Choroid plexus epithelial cell (primary cell): ENCODE results near the gene TTBK1.

Experiments used
- DNase-seq: peaks from one replicate; pipeline ENCODE4 v3.0.0-alpha.2; 2010; ENCODE audit warnings: low read depth
- H3K4me3 ChIP-seq: 2 replicates; pipeline ENCODE4 v1.5.1; 2011; ENCODE audit warnings: low read depth, mild to moderate bottlenecking, control low read depth, low read length, moderate library complexity
- TF ChIP-seq, protein P1 (sequence below): conservative IDR thresholded peaks from 2 replicates; pipeline ENCODE4 v1.5.1; 2011; ENCODE audit warnings: low read depth, mild to moderate bottlenecking, control low read depth, inconsistent platforms, low read length, moderate library complexity

Gene TTBK1

DNA sequence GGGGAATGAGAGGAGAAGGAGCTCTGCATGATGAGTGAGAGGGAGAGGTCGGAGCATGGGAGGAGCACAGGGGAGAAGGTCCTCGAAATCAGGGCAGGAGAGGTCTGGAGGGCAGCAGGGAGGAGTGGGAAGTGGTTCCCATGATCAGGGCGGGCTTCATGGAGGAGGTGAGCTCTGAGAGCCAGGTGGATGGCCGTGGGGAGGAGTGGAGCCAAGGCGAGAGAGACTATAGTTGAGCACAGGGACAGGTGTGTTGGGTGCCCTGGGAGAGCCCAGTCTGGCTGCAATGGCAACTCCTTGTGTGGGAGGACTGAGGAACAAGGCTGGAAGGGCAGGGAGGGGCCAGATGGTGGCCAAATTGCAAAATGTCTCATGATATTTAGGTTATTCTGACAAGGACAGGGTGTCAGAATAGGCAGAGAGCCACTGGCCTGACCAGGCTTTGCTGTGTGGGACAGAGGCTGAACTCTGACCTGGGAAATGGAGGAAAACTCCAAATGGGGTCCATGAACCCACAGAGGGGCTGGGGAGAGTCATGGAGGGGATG is 21.4 kb downstream of the TTBK1 start:
- TF ChIP-seq, protein P1, sequence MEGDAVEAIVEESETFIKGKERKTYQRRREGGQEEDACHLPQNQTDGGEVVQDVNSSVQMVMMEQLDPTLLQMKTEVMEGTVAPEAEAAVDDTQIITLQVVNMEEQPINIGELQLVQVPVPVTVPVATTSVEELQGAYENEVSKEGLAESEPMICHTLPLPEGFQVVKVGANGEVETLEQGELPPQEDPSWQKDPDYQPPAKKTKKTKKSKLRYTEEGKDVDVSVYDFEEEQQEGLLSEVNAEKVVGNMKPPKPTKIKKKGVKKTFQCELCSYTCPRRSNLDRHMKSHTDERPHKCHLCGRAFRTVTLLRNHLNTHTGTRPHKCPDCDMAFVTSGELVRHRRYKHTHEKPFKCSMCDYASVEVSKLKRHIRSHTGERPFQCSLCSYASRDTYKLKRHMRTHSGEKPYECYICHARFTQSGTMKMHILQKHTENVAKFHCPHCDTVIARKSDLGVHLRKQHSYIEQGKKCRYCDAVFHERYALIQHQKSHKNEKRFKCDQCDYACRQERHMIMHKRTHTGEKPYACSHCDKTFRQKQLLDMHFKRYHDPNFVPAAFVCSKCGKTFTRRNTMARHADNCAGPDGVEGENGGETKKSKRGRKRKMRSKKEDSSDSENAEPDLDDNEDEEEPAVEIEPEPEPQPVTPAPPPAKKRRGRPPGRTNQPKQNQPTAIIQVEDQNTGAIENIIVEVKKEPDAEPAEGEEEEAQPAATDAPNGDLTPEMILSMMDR: no peak
- no peak for DNase-seq
- H3K4me3 ChIP-seq: no peak overlapping the region

DNA sequence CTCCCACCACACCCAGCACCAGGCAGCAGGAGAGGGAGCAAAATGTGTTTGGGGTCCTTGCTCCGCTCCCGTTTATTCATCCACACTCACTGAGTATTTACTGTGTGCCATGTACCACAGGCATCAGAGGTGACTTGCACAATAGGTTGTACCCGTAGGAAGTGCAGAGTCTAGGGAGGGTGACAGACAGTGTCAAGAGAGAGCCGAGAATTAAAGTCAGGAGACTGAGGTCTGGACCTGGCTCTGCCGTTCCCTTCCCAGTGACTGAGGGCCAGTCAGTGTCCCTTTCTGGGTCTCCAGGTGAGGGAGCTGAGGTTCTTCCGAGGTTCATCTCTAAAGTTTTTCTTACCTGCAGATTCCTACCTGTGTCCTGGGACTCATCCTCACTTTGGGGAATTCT is 22.3 kb downstream of the TTBK1 start:
- DNase-seq: no peak
- H3K4me3 ChIP-seq: no peak overlapping the region
- TF ChIP-seq, protein P1: no peak

DNA sequence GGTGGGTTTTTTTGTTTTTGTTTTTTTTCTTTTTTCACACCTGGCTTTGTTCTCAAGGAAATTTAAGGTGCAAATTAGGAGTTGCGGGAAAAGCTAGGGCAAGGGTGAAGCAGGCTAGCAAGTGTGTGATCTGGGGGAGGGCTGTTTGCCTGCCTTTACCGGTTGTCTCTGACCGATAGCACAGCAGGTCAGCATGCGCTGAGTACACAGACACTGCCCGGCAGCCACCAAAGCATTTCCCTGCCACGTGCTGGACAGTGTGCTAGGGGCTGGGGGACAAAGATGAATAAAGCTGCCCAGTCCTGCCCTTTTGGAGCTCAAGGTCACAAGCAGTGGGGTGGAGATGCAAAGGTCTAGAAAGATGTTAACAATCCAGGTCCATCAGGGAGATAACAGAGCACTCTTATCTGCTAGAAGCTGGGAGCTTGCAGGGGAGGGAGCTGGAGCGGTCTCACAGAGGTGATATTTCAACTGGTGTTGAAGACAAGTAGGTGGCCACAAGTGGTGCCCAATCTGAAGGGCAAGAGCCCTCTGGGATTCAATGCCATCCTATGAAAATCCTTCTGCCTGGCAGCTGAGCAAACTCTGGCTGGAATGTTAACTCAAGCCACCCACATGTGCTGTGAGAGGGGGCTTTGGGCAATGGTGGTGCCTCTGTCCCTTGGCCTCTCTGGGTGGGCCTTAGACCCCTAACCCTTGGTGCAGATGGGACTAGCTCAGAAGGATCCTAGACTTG is 24.5 kb downstream of the TTBK1 start:
- TF ChIP-seq, protein P1: no peak
- no peak overlapping the region for H3K4me3 ChIP-seq
- DNase-seq: no peak

DNA sequence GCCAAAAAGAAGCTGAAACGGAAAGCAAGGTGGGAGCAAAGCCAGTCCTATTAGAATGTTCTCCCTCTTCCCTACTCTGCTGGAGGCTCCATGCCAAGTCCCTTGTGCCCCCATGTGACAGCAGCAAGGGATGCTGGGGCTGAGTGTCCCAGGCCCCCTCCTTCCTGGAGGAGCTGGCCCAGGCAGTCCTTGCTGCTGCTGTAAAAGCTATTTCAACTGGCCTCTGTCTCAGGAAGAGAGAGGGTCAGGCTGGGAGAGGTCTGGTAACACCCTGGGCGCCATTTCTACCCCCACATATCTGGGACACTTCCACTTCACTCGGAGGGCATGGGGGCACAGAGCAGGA is 25.0 kb downstream of the TTBK1 start:
- no peak overlapping the region for H3K4me3 ChIP-seq
- TF ChIP-seq, protein P1: no peak

DNA sequence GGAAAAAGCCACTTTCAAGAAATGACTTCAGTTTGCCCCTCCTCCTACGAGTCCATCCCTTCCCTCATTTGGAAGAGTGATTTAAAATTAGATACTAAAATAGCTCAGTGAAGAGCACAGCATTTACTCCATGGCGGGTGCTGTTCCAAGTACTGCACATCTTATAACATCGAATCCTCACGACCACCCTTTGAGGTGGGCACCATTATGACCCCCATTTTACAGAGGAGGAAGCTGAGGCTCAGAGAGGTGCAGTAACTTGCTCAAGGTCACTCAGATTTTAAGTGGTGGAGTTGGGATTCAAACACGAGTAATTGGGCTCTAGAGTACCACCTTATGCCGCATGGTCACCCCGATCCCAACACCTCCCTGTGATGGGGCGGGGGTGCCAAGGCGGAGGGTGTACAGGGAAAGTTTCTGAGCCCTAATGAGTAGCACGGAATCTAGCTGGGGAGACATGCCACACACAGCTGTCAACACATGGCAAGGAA is 25.5 kb downstream of the TTBK1 start:
- H3K4me3 ChIP-seq: no peak overlapping the region
- TF ChIP-seq, protein P1: no peak
- no peak for DNase-seq

More for the DNA sequence above, 25.0 kb downstream of the TTBK1 start:
- no peak for DNase-seq

DNA sequence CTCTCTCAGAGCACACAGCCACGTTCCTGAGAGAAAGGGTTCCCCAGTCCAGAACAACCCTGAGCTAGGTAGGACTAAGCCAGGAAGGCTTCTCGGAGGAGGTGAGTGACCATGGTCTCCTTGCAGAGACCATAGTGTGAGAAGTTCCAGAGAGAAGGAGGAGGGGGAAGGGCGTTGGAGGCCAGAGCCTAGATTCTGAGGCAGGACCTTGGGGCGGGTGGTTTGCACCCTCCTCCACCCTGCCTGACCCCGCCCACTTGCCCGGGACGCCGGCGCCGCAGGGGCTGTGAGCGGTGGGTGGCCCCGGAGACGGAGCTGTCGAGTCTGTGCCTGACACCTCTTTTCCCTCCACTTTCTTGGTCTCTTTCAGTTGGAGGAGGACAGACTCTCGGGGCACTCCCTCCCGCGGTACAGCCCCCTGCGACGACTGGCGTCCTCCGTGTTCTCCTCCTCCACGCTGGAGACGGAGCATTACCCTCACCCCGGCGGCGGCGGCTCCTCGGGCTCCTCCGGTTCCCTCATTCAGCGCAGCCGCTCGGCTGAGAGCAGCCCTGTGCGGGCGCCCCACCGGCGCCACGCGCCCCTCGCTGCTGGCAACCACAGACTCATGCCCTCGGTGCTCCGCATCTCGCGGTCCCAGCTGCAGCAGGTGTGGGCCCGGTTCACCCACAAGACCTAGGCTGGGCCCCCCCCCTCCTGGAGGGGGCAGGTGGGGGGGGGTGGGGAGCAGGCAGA is 26.2 kb downstream of the TTBK1 start:
- DNase-seq: no peak
- TF ChIP-seq, protein P1: no peak
- H3K4me3 ChIP-seq: peak overlapping the region; percentile 29
